ENCODE results near the gene KIAA1217.

- TF ChIP-seq CTCF (IDR thresholded peaks at IDR 0.05) = no peak
- TF ChIP-seq POLR2A (IDR thresholded peaks at IDR 0.05) = no peak
Measured at GRCh38 chr10:24238519-24239247, 29.7 kb downstream of the KIAA1217 start.

Measured in lower leg skin (tissue), 3 donors.